Measurements from ENCODE around the gene HLA-G.

Gene HLA-G

GRCh38 chr6:29790626-29791025 is 37.0 kb upstream of the HLA-G start:
- no peak overlapping the region for H3K27ac ChIP-seq (ENCODE audit: low read depth, low read length, poor library complexity, severe bottlenecking)
- H3K79me2 ChIP-seq (ENCODE audit: insufficient read depth, low read length) = no peaks in the 10 kb centered on the region
- H3K36me3 ChIP-seq (ENCODE audit: insufficient read depth, low read length) = no peaks in the 10 kb centered on the region
- H3F3A ChIP-seq (ENCODE audit: insufficient read depth, low read length) = no peaks in the 10 kb centered on the region
- TF ChIP-seq EZH2 (IDR thresholded peaks at IDR 0.05; ENCODE audit: borderline replicate concordance, low read length) (no peak), CTCF (IDR thresholded peaks at IDR 0.05; ENCODE audit: low read length) (no peak)
- no peaks in the 10 kb centered on the region for H3K27me3 ChIP-seq (ENCODE audit: insufficient read depth, low read length)
- H3K9me2 ChIP-seq (ENCODE audit: low read depth, low read length) = no peaks in the 10 kb centered on the region
- H3K4me3 ChIP-seq (ENCODE audit: low read depth, low read length, poor library complexity, severe bottlenecking) = no peak overlapping the region
- no peak overlapping the region for H3K9ac ChIP-seq (ENCODE audit: low read length)
- no peak overlapping the region for H2AFZ ChIP-seq (ENCODE audit: low read length)
- H3K4me1 ChIP-seq (ENCODE audit: insufficient read depth, low read length, severe bottlenecking) = no peaks in the 10 kb centered on the region
- no peak overlapping the region for H3K4me2 ChIP-seq (ENCODE audit: low read length)
- H3K9me3 ChIP-seq (ENCODE audit: low read length) = no peaks in the 10 kb centered on the region
- H4K20me1 ChIP-seq (ENCODE audit: insufficient read depth, low read length) = no peaks in the 10 kb centered on the region

- Histone ChIP-seq H3K9ac (ENCODE audit: low read length) (no peak overlapping the region), H3K9me3 (ENCODE audit: low read length) (no peaks in the 10 kb centered on the region), H3K36me3 (ENCODE audit: insufficient read depth, low read length) (no peaks in the 10 kb centered on the region), H3K9me2 (ENCODE audit: low read depth, low read length) (no peaks in the 10 kb centered on the region), H3K4me1 (ENCODE audit: insufficient read depth, low read length, severe bottlenecking) (no peaks in the 10 kb centered on the region), H3K27ac (ENCODE audit: low read depth, low read length, poor library complexity, severe bottlenecking) (no peak overlapping the region), H3F3A (ENCODE audit: insufficient read depth, low read length) (no peaks in the 10 kb centered on the region), H4K20me1 (ENCODE audit: insufficient read depth, low read length) (no peaks in the 10 kb centered on the region), H3K4me3 (ENCODE audit: low read depth, low read length, poor library complexity, severe bottlenecking) (no peak overlapping the region), H3K27me3 (ENCODE audit: insufficient read depth, low read length) (no peaks in the 10 kb centered on the region), H2AFZ (ENCODE audit: low read length) (no peak overlapping the region), H3K4me2 (ENCODE audit: low read length) (no peak overlapping the region), H3K79me2 (ENCODE audit: insufficient read depth, low read length) (no peaks in the 10 kb centered on the region)
- TF ChIP-seq EZH2 (IDR thresholded peaks at IDR 0.05; ENCODE audit: borderline replicate concordance, low read length) (no peak), CTCF (IDR thresholded peaks at IDR 0.05; ENCODE audit: low read length) (no peak)
These were observed 36.5 kb upstream of the HLA-G start for GRCh38 chr6:29791162-29791561.

- H3K9me2 ChIP-seq (ENCODE audit: low read depth, low read length) = no peaks in the 10 kb centered on the region
- no peaks in the 10 kb centered on the region for H3K36me3 ChIP-seq (ENCODE audit: insufficient read depth, low read length)
- H4K20me1 ChIP-seq (ENCODE audit: insufficient read depth, low read length) = no peaks in the 10 kb centered on the region
- H3K9ac ChIP-seq (ENCODE audit: low read length) = no peak overlapping the region
- no peak overlapping the region for H3K4me3 ChIP-seq (ENCODE audit: low read depth, low read length, poor library complexity, severe bottlenecking)
- H3F3A ChIP-seq (ENCODE audit: insufficient read depth, low read length) = no peaks in the 10 kb centered on the region
- no peaks in the 10 kb centered on the region for H3K27me3 ChIP-seq (ENCODE audit: insufficient read depth, low read length)
- no peak for TF ChIP-seq EZH2 (IDR thresholded peaks at IDR 0.05; ENCODE audit: borderline replicate concordance, low read length)
- no peak for TF ChIP-seq CTCF (IDR thresholded peaks at IDR 0.05; ENCODE audit: low read length)
- no peak overlapping the region for H3K4me2 ChIP-seq (ENCODE audit: low read length)
- H3K27ac ChIP-seq (ENCODE audit: low read depth, low read length, poor library complexity, severe bottlenecking) = no peak overlapping the region
- H3K79me2 ChIP-seq (ENCODE audit: insufficient read depth, low read length) = no peaks in the 10 kb centered on the region
- H3K4me1 ChIP-seq (ENCODE audit: insufficient read depth, low read length, severe bottlenecking) = no peaks in the 10 kb centered on the region
- H2AFZ ChIP-seq (ENCODE audit: low read length) = no peak overlapping the region
- no peaks in the 10 kb centered on the region for H3K9me3 ChIP-seq (ENCODE audit: low read length)
These were observed 35.9 kb upstream of the HLA-G start for GRCh38 chr6:29791786-29792122.

All from OCI-LY1 (cell line).